T47D (cell line): ENCODE measurements around the gene PITHD1.
"Not testable (repeated sequence)": the region's sequence is repeated elsewhere in the genome, so short reads cannot be mapped to it uniquely, and the experiment has no call there.

Source experiments
- DNase-seq, 2 experiments: peaks; one replicate each; pipeline versions ENCODE4 v3.0.0 to v3.0.0-alpha.2; 2011 to 2012; ENCODE audit warnings: low read depth in 1 of 2, low spot score in 1 of 2
- JUND ChIP-seq: IDR thresholded peaks from 2 replicates; pipeline ENCODE4 v1.6.1; 2012; ENCODE audit warnings: low read depth
- in situ Hi-C: cut with HindIII; loops from 2 replicates; pipeline ENCODE4 v1.10.0; 2016; ENCODE audit warnings: low sequenced_read_pairs, low pct_unique_long_range_greater_than_20kb

Gene PITHD1

DNA sequence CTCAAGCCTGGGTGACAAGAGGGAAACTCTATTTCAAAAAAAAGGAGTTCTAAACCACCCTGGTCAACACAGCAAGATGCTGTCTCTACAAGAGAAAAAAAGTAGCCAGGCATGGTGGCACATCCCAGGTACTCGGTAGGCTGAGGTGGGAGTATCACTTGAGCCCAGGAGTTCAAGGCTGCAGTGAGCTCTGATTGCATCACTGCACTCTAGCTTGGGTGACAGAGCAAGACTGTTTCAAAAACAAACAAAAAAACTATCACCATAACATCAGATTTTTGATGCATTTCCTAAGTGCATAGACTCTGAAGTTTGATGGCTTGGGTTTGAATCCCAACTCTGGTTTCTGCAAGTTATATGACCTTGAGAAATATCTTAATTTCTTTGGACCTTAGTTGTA is 25.3 kb upstream of the PITHD1 start:
- in situ Hi-C loops: no loop called here
- TF ChIP-seq JUND: no peak
- DNase-seq: no peak

DNA sequence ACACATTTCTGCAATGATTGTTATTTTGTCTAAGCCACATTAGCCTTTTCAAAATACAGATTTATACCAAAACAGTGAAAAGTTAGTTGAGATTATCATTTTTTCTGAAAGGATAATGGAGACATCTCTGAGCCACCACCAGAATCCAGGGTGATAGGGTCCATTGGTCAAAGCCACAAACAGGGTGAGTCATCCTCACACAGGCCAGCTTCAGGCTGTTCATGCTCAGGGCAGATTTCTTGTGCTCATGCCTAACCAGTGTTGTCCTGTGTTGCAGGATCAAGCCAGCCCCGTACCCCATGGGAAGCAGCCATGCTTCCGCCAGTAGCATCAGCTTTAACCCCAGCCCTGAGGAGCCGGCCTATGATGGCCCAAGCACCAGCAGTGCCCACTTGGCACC is 21.5 kb upstream of the PITHD1 start:
- in situ Hi-C loops: no loop called here
- DNase-seq: no peak
- TF ChIP-seq JUND: no peak

DNA sequence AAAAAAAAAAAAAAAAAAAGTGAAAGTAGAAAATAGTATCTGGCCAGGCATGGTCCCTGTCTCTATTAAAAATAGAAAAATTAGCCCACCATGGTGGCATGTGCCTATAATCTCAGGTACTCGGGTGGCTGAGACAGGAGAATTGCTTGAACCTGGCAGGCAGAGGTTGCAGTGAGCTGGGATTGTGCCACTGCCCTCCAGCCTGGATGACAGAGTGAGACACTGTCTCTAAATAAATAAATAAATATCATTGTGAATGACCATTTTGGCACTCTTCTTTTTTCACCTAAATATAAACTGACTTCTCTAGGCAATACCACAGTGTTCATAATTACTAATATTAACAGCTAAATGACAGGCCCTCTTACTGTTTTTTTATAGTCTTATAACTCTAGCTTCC is 20.4 kb upstream of the PITHD1 start:
- no peak for DNase-seq
- in situ Hi-C loops: no loop called here
- TF ChIP-seq JUND: no peak

DNA sequence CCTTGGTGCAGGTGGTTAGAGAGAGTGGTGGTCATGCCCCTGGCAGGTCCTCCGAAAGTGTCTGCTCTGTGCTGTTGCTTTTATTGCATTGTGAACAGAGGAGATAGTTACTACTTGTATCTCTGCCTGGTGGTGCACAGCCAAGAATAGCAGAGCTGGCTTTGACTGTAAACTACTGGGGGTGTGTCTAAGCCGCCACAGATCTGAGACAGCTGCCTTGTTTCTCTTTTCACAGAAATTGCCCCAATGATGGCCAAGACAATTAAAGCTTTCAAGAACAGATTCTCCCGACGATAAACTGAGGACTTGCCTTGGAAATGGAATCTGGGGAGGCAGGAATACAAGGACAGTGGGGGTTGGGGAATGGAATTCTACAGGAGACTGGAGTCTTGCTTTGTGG is 18.9 kb upstream of the PITHD1 start:
- in situ Hi-C loops: no loop called here
- no peak for TF ChIP-seq JUND
- no peak for DNase-seq

DNA sequence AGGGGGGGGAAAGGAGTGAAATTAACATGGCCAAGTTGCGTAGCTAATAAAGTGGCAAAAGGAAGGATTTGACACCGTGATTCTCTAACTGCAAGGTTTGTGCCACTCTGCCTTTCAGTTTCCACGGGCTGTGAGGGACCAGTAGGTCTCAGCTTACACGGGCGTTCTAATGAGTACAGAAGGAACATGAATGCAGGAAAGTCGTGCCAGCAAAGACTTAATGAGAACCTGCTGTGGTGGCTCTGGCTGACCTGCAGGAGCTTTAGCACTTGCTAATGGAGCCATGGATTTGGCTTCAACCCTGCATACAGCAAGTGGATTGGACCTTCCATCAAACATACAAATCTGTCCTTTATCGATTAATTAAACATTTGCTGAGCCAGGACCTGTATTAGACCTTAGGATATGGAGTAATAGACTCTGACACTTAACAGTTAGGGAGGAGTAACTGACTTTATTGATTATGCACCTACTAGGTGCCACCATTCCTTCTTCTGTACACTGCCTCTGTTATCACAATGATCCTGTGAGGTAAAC is 15.1 kb upstream of the PITHD1 start:
- no peak for TF ChIP-seq JUND
- in situ Hi-C loops: no loop called here
- DNase-seq: no peak

DNA sequence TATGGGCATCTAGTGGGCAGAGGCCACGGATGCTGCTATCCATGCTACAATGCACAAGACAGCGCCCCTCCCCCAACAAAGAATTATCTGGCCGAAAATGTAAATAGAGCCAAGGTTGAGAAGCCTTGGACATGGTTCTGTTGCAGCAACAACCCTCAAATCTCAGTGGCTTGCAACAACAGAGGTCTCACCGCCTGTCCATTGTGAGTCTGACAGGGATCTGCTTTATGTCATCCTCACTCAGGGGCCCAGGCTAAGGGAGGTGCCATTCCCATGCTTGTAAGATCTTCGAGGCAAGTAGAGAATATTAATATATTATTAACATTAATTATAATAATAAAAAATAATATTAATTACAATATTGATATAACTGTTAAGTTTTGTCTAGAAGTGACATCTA is 9.5 kb upstream of the PITHD1 start:
- no peak for DNase-seq
- in situ Hi-C loops: no loop called here
- no peak for TF ChIP-seq JUND

DNA sequence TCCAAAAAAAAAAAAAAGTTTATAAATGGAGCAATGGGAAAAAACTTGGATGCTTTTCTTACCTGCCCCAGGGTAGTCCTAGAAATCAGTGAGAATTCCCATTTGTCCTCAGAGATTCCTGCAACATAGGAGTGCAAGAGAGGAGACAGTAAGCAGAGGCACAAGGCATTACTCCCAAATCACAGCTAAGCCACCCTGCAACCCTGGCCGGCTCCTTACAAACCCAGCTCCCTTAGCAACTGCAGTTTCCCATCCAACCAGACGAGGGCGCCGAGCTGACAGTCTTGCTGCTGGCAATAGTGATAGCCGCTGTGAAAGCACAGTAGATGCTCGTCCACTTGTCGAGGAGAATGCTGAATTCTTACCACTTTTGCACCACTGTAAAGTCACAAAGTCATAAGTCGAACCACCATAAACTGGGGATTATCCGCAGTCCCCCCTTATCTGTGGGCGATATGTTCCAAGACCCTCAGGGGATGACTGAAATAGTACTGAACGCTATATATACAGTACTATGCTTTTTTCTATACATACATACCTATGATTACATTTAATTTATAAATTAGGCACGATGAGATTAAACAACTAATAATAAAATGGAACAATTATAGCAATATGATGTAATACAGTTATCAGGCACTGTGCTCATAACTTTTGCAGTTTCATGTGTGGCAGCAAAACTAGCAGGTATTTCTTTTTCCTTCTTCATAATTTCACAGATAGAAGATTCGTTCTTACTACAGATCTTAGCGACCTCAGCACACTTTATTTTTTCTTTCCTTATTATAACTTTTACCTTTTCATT is 6.0 kb upstream of the PITHD1 start:
- peak in 1 of 2 experiments; percentile 82 for DNase-seq
- no peak for TF ChIP-seq JUND
- in situ Hi-C loops: no loop called here

DNA sequence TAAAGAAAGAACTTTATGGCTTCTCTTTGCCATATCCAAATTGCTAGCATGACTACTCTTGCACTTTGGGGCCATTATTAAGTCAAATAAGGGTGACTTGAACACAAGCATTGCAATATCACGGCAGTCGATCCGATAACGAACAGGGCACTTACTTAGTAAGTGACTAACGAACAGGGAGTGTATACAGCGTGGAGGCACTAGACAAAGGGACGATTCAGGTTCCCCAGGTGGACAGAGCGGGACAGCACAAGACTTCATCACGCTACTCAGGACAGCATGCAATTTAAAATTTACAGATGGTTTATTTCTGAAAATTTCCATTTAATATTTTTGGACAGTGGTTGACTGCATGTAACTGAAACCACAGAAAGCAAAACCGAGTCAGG is 5.4 kb upstream of the PITHD1 start:
- no peak for TF ChIP-seq JUND
- no peak for DNase-seq
- in situ Hi-C loops: no loop called here

DNA sequence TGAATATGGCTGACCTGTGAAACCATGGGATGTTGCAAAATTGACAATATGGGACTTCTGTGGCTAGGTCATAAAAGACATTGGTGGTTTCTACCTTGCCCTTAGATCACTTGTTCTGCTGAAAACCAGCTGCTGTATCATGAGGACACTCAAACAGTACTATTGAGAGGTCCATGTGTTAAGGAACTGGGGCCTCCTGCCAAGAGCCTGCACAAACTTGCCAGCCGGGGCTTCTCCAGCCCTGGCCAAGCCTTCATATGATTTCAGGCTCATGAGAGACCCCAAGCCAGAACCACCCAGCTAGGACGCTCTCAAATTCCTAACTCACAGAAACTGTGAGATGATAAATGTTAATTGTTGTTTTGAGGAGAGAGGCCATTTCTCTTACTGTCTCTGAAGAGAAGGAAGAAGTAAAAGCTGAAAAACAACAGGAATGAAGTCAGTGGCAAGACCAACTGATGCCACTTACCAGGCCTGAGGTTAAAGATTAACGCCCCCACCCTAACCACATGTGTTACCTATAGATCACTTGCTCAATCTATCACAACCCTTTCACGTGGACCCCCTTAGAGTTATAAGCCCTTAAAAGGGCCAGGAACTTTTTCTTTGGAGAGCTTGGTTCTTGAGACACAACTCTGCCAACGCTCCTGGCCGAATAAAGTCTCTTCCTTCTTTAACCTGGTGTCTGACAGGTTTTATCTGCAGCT is 3.9 kb upstream of the PITHD1 start:
- no peak for TF ChIP-seq JUND
- in situ Hi-C loops: no loop called here
- no peak for DNase-seq

DNA sequence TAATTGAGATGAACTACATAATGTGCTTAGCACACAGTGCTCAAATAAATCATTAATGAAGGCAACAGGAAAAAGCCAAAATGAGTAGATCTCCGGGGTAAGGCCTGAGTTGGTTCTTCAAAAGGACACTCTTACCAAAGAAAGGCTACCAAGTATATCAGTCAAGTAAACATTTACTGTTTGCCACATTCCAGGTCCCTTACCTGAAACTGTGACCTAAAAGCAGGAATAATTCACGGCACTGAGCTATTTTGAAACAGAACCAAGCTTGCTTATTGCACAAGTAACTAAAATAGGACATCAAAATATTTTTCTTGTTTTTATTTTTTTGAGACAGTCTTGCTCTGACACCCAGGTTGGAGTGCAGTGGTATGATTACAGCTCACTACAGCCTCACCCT is 2.0 kb upstream of the PITHD1 start:
- no peak for TF ChIP-seq JUND
- in situ Hi-C loops: no loop called here
- no peak for DNase-seq

DNA sequence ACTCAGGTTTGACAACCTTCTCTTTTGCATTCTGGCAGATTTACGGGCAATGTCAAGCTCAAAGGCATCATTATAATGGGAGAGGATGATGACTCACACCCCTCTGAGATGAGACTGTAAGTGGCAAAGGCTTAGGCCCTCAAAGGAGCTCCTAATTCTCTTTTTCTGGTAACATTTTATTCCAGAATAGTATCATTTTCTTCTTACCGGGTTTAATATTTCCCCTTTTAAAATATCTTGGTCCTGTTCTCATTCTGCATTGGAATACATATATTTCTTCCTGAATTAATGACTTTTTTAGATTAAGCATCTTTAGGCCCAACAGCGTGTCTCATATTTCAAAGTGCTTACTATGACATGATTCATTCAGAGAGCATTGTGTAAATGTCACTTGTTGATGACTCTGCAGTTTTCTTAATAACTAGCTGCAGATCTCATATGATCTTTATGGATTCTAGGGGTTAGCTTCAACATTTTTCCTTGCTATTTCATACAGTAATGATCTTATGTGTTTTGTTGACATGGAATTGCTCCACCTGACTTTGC is 1.7 kb downstream of the PITHD1 start:
- in situ Hi-C loops: no loop called here
- DNase-seq: no peak
- TF ChIP-seq JUND: no peak

DNA sequence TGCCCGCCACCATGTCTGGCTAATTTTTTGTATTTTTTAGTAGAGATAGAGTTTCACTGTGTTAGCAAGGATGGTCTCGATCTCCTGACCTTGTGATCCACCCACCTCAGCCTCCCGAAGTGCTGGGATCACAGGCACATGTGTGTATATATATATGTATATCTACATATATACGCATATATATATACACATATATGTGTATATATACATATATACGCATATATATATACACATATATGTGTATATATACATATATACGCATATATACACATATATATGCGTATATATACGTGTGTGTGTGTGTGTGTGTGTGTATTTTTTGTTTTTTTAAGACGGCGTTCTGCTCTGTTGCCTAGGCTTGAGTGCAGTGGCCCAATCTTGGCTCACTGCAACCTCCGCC is 4.9 kb downstream of the PITHD1 start:
- in situ Hi-C loops, DNase-seq: not testable (repeated sequence)

DNA sequence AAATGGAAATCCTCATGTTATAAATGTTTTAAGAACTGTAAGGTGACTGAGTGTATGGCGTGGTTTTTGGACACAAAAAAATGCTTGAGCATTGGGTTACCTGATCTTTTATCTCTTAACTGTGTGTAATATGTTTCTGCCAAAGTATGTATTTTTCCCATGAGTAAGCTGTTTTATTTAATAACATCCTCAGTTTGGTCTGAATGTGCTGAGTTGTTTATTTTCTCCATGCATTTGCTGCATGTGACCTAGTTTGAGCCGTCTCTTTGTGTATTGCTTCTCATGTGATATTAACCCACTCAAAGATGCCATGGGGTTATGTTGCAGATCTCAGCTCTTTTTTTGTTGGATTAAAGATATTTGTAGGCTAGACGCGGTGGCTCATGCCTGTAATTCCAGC is 6.6 kb downstream of the PITHD1 start:
- in situ Hi-C loops: no loop called here
- DNase-seq: no peak
- TF ChIP-seq JUND: no peak
